NCI-H748 (cell line): Measurements from ENCODE around the gene AP4S1.

Source experiments
- DNase-seq: peaks from one replicate; lab custom pipeline; 2025; ENCODE audit not compliant: unreplicated experiment; lab: John Stamatoyannopoulos, UW

The AP4S1 gene, protein sequence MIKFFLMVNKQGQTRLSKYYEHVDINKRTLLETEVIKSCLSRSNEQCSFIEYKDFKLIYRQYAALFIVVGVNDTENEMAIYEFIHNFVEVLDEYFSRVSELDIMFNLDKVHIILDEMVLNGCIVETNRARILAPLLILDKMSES

GRCh38 chr14:31025367-31026076, at the start of gene AP4S1:
AP4S1 (plus strand) TSS chr14:31025649; CDS start chr14:31066197, 40,548 bp downstream.
- peak; percentile 56 for DNase-seq

- no peak for DNase-seq
Observed at GRCh38 chr14:30977752-30978151, 47.7 kb upstream of the AP4S1 start.

DNA sequence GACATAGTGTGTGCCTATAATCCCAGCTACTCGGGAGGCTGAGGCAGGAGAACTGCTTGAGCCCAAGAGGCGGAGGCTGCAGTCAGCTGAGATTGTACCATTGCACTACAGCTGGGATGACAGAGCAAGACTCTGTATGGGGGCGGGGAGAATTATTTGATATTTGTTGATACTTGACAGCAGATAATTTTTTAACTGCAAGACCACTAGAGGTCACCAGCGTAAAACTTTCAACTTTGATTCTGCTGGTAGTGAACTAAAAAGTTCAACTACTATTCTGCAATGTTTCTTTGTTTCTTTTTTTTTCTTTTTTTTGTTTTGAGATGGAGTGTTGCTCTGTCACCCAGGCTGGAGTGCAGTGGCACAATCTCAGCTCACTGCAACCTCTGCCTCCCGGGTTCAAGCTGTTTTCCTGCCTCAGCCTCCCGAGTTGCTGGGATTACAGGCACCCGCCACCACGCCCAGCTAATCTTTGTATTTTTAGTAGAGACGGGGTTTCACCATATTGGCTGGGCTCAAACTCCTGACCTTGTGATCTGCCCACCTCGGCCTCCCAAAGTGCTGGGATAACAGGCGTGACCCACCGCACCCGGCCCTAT, 45.2 kb upstream of the AP4S1 start:
- DNase-seq = peak; percentile 63

- no peak for DNase-seq
Observed at GRCh38 chr14:30980980-30981379, 44.5 kb upstream of the AP4S1 start.

GRCh38 chr14:30982533-30982932, 42.9 kb upstream of the AP4S1 start:
- no peak for DNase-seq

DNA sequence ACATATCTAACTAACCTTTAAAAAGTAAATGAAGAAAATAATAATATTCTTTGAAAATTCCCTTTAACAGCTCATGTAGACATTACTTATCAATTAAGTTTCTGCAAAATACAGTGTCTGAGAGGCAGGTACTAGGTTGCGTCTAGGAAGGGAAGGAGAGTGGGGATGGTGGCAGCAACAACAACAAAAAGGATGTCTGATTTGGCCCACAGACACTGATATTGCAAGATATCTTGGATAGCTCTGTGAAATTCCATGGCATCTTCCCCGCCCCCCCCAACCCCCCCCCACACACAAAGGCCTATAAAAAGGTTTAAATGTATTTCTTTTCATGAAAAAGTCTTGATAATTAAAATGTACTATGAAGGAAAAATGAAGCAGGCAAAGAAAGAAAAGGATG, 41.6 kb upstream of the AP4S1 start:
- DNase-seq = no peak

DNA sequence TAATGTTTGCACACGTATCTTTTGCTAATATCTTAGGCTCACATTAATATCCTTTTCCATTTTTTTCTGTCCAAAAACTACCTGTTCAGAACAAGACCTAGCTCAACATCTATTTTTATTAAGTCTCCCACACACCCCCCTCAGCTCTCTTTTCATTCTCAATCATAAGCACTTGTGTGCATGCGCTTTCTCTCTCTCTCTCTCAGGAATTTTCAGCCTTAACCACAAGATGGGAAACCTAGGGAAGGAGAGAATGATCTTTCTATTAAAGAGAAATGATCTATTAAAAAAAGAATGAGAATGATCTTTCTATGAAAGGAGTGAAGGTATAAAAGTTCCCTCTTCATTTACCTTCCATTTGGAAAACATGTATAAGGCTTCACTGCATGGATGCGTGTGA, 39.7 kb upstream of the AP4S1 start:
- DNase-seq = no peak

- DNase-seq = no peak
Observed at GRCh38 chr14:30988509-30988908, 36.9 kb upstream of the AP4S1 start.

DNA sequence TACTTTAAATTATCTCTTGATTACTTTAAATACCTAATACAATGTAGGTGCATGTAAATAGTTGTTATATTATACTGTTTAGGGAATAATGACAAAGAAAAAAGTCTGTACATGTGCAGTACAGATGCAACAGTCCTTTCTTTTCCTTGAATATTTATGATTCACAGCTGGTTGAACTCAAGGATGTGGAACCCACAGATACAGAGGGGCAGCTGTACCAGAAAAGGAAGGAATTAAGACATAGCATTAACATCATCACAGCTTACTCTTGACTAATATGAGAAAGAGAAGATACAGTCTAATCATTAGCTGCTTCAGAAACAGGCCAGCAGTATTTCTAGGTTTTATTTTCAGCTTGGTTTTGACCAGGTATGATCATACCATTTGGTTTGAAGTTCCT, 34.7 kb upstream of the AP4S1 start:
- no peak for DNase-seq

- no peak for DNase-seq
Observed at GRCh38 chr14:30991408-30991807, 34.0 kb upstream of the AP4S1 start.

- DNase-seq = no peak
Observed at GRCh38 chr14:30993071-30993470, 32.4 kb upstream of the AP4S1 start.

DNA sequence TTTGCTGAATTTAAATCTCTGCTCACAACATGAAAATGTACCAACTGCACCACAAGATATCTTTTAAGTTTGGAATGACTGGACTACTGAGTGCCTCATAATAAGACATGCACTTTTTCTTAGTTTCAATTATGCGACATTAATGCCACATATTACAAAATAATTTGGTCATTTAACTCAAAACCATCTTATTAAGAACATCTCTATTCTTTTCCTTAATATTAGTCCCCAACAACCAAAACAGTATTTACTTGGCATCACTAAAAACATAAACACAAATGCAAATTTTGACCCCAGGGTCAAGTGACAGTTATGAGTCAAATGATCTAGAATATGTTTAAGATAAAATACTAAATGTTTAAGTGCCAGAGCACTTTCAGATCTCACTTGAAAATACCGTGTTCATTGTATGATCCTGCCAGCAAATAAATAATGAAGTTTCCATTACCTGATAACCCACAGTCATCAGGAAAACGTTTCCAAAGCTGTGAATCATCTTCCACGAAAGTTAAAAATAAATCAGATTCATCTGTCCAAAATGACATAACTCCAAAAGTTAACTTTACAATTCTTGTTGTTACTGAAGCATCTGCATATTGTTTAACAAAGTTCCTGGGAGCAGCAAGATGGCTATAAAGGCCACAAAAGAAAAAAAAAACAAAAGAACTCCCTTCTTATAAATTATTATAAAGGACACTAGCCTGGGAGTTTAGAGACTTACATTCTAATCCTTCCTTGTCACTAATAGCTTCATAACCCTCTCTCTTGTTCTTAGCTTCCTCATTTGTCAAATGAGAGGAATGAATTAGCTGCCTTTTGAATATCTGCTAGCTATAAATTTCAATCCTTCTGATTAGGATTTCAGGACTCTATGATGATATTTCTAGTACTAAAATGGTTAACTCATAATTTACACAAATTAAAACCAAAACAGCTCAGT, 30.5 kb upstream of the AP4S1 start:
- no peak for DNase-seq

DNA sequence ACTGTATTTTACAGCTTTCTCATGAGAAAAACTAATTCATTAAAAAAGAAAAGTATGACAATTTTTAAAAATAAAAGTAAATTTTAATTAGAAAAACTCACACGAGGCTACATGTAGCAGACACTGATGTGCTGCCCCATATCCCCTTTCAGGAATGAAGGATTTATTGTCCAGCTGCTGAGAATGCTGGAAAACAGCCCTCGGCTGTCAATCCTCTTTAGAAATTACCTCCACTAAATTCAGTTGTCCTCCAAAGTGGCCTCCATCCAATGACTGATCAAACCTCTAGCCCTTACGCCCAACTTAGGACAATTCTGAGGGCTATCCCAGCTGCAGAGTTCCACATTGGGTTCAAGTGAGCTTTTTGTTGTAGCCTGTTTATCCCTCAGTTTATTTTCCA, 29.8 kb upstream of the AP4S1 start:
- no peak for DNase-seq

DNA sequence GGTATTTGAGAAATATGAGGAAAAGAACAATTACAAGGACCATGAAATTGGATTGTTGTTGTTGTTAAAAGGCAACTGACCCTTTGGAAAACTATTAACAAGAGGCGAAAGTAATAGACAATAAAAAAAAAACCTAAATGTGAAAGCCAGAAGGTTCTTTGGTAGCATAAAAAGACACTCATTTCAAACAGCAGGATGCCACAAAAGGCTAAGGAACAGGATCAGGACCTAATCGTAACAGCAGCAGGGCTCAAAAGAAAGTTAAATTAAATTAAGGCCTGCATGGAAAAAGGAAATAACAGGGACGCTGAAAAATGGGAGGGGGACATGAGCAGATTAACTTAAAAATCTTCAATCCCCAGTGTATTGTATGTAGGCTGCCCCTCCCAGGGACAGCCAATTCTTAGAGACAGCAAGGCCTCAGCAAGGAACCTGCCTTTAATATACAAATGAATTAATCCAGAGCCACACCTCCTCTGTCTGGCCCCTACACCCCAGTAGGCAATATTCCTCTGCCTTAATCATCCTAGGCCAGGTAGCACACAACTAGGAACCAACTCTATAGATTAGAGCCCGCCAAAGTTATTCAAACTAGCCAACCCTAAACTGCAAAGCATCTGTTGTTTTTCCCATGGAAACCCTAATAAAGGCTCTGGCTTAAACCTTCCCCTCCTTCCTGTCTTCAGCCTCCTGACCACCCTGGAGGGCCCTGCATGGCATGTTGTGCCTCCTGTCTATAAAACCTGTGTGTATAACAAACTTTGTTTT, 28.4 kb upstream of the AP4S1 start:
- no peak for DNase-seq

DNA sequence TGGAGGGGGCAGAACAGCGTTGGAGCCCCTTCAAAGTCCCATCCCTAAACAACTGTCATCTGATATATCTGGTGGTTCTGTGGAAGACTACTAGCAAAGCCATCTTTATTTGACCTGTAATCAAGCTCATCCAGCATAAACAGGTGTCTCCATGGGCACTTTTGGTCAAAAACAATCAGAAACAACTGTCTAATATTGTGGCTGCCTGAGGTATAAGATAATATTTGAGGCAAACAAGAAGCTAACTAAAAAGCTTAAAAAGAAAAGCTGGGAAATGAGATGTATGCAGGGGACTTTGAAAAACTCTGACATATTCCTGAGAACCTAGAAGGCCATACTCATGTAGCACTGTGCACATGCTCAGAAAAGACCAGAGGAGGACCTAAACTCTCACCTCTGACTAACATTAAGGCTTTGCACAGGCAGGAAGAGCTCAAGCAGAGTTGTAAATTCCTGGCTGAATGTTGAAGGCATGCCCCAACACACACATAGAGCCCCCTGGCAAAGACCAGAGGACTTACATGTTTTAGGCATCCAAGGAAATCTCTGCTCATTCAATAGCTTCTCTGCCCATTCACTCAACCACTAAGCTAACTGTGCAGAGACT, 27.2 kb upstream of the AP4S1 start:
- no peak for DNase-seq

GRCh38 chr14:30999038-30999773, 26.2 kb upstream of the AP4S1 start:
- no peak for DNase-seq

GRCh38 chr14:31000629-31001338, 24.7 kb upstream of the AP4S1 start:
- DNase-seq = no peak

DNA sequence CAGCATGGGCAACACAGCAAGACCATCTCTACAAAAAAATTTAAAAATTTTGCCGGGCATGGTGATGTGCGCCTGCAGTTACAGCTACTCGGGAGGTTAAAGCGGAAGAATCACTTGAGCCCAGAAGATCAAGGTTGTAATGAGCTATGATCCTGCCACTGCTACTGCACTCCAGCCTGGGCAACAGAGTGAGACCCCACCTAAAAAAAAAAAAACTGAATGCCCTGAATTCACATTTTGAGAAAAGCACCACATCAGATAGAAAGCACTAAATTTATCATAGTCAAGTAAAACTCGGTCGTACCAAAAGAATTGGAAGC, 24.1 kb upstream of the AP4S1 start:
- DNase-seq = no peak

- DNase-seq = no peak
Observed at GRCh38 chr14:31003284-31003683, 22.2 kb upstream of the AP4S1 start.
